Fibroblast of skin of left biceps (primary cell): ENCODE results near the gene NRG4.
A peak's percentile ranks its signal among the peaks of the same experiment; 100 is the strongest.
"Not testable (repeated sequence)": the region's sequence is repeated elsewhere in the genome, so short reads cannot be mapped to it uniquely, and the experiment has no call there.

Experiments used
- DNase-seq, 2 experiments: peaks; one replicate each; pipeline ENCODE4 v3.0.0-alpha.2; 2013; ENCODE audit warnings: low read depth in 2 of 2

The NRG4 gene

DNA sequence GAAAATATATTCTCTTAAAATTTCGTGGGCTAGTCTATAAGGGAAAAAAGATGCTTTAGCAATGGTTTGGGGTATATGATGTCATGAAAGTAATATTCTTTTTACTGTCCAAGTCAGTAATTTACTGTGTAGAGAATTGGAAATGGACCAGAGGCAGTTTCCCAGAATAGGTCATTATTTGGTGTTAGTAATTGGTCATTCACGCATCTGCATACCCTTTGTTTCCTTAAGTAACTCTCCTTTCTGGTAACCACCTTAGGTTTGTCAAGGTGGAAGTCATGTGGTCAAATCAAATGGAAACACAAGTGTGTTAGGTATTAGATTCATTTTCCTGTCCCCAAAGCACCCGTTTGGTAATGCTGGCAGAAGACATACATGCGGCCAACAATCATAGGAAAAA, 84.6 kb downstream of the NRG4 start:
- no peak for DNase-seq

DNA sequence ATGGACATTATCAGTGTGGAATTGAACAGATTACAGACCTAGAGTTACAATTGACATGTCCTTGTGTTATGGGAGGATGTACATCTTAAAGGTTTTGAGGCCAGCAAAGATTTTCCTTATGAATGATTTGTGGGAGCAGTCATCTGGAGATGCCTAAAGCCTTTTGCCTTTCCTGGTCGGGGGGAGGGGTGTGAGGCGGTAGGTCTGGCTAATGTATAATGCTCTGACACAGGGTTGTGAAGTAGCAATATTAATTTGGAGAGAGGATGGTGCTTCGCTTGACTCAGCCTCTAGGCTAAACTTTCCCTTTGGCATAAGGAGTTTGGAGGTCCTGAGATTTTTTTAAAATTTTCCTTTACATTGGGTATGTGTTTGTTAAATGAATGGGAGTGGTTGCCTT, 85.3 kb downstream of the NRG4 start:
- no peak for DNase-seq

DNA sequence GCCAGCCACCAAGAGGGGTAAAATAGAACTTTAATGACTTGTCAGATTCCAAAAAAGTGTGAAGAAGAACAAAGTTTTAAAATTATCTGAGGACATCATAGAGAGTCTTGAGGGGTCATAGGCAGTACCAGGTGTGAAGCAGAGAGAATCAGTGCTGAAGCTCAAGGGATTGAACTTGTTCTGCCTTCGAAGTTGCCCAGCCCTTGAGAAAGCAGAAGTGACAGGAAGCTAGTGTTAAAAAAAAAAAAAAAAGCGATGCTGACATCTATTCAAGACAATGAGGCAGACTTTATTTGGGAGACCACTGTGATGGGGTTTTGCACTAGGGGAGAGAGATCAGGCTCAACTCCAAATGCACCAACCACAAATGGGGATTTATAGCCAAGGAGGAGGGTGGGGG, 86.8 kb downstream of the NRG4 start:
- no peak for DNase-seq

DNA sequence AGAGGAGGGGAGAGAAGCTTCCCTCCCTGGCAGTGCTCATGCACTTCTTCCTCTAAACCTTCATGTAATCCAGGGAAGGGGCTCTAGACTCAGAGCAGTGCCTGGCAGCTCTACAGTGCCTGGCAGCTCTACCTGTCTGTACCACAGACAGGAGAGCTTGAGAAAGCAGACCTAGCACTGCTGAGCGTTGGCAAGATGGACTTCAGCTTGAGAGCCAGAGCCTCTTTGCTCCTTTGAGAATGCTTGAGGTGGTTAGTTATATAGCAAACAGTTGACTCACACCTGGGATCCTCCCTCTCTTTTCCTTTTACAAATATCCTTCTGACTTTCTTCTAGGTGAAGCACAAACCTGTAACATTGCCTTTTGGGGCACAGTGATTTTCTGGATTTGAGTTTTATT, 87.6 kb downstream of the NRG4 start:
- no peak for DNase-seq

DNA sequence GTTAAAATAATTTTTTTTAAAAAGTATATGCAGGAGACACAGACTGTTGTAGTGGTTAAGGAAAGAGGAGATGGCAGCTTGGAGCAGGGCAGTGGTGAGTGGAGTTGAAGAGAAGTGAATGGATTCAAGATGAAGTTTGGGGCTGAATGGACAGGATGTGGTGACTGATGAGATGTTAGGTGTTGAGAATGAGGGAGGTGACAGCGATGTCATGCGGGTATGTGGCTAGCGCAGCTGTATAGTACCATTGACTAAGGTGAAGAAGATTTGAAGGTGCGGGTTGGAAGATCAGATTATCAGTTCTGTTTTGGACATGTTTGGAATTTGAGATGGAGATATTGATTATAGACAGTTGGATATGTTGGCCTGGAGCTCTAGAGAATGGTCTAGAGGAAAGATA, 88.5 kb downstream of the NRG4 start:
- DNase-seq = no peak

DNA sequence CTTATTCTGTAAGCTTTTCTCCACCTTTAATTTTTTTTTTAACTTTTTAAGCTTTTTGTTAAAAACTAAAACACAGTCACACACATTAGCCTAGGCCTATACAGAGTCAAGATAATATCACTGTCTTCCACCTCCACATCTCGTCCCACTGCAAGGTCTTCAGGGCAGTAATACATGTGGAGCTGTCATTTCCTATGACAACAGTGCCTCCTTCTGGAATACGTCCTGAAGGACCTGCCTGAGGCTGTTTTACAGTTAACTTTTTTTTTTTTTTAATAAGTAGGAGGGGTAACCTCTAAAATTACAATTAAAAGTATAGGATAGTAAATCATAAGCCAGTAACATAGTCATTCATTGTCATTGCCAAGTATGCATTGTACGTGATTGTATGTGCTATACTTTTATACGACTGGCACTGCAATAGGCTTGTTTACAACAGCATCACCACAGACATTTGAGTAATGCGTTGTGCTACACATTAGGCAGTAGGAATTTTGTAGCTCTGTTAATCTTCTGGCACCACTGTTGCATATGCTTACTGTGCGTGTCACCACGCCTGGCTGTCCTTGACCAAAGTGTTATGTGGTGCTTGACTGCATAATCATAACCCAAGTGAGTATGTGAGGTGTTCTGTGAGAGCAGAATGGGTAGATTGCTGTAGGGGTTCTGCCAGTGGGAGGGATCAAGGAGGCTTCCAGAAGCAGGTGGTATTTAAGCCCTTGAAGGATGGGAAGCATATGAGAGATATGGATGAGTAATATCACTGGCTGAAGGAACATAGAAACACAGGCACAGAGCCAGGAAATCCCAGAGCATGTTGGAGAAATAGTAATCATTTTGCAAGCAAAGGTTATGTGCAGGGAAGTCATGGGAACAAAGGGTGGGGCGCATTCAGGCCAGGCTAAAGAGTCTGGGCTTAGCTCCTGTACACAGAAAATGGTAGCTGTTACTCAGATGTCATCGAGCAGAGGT, 90.2 kb downstream of the NRG4 start:
- peak; percentile 37 to 41 for DNase-seq

DNA sequence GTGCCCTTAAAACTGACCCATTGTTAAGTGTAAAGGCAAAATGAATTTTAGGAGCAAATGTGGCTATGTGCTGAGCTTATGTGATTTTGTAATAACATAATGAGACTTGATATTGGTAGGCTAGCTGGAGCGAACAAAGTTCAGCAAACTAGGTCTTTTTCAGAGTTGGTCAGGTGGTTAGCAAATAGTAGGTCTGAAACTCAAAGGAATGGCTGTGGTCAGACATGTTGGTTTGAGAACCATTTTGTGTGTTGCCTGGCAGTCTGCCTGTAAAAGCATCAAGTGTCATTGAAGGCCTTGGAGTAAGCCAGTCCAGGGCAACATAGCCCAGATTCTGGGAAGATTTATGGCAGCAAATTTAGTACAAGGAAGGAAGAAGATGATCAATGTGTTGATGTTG, 92.1 kb downstream of the NRG4 start:
- no peak for DNase-seq

DNA sequence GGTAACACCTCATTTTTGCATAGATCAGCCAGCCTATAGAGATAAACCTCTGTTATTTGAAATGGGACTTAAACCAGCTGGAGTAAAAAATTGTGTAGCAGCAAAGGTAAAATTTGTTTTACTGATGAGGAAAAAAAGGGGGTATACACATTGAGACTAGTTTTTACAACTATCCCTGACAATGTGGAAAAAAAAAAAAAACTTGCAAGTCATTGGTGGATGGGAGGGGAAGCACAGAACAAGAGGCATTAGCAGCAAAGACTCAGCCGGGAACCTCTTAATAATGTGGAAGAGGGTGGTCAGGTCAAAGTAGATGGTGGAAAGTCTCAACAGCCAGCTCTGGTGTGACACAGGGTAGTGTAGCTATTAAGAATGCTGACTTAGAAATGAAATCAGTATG, 94.1 kb downstream of the NRG4 start:
- no peak for DNase-seq

DNA sequence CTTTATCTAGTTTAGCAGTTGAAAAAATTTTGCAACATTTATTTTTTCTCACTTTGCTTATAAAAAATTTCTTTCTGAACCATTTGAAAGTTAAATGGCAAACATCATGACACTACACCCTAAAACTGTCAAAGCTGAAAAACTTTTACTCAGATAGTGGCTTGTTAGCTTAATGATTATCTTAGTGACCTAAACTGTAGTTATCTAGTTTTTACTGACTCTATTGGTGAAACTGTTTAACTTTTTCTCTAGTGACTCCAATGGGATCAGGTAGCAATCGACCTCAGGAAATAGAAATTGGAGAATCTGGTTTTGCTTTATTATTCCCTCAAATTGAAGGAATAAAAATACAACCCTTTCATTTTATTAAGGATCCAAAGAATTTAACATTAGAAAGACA, 95.2 kb downstream of the NRG4 start:
- DNase-seq = no peak

DNA sequence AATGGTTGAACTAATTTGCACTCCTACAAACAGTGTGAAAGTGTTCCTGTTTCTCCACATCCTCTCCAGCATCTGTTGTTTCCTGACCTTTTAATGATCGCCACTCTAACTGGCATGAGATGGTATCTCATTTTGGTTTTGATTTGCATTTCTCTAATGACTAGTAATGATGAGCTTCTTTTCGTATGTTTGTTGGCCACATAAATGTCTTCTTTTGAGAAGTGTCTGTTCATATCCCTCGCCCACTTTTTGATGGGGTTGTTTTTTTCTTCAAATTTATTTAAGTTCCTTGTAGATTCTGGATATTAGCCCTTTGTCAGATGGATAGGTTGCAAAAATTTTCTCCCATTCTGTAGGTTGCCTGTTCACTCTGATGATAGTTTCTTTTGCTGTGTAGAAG, 101.9 kb downstream of the NRG4 start:
- not testable (repeated sequence) for DNase-seq

DNA sequence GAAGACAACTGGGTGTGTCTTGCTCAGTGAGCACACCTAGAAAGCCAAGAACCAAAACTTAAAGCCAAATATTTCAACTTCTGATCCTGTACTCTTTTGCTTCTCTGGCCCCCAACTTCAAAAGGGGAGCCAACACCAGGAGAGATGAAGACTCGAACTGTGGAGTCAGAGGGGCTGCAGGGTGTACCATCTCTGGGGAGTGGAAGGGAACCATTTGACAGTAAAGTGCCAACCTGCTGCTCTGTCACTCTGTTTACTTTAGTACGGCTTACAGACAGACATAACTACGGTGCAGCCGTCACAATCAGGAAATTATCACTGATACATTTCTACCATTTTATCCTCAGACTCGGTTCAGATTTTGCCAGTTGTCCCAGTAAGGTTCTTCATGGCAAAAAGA, 107.0 kb downstream of the NRG4 start:
- DNase-seq = no peak

DNA sequence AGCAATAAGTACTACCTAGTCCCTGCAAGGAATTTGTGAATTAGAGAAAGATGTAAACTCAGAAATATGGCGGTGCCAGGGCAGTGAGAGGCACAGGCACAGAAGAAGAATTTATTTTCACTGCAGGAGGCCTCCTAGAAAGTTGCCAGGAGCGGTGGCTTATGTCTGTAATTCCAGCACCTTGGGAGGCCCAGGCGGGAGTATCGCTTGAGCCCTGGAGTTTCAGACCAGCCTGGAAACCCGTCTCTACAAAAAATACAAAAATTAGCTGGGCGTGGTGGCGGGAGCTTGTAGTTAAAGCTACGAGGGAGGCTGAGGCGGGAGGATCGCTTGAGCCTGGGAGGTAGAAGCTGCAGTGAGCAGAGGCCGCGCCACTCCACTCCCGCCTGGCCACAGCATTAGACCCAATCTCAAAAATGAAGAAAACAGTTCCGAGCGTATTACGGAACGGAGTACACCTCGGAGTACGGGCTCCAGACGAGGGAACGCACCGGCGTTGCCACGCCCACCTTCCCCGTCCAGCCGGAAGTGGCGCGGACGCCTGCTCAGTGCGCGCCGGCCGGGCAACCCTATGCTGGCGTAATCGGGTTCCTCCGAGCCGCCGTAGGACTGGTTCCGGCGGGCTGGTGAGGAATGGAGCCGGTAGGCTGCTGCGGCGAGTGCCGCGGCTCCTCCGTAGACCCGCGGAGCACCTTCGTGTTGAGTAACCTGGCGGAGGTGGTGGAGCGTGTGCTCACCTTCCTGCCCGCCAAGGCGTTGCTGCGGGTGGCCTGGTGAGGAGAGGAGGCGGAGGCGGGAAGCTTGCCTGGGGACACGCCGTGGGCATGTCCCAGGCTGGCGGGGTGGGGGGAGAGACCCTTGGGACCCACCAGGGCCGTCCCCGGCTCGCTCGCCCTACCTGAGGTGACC, 108.6 kb downstream of the NRG4 start, which contains the start of gene FBXO22:
FBXO22 (plus strand) TSS at position 548 of the 909 bp plus-strand sequence; CDS start at position 634, 86 bp downstream.
- peak; percentile 69 to 71 for DNase-seq

DNA sequence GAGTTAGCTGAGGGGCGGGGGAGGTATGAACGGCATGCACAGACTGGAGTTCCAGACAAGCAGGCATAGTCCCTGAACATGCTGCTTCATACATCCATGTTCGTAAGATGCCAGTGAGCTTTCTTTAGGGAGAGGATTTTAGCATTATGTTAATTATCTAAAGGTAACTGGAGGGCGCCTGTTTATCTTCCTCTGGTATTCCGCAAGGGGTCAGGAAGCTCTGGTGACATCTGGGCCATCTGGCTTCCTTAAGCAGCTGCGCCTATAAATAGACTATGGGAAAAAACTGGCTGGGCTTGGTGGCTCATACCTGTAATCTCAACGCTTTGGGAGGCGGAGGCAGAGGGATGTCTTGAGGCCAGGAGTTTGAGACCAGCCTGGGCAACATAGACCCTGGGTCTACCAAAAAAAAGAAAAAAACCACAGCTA, 110.1 kb downstream of the NRG4 start:
- DNase-seq = no peak

DNA sequence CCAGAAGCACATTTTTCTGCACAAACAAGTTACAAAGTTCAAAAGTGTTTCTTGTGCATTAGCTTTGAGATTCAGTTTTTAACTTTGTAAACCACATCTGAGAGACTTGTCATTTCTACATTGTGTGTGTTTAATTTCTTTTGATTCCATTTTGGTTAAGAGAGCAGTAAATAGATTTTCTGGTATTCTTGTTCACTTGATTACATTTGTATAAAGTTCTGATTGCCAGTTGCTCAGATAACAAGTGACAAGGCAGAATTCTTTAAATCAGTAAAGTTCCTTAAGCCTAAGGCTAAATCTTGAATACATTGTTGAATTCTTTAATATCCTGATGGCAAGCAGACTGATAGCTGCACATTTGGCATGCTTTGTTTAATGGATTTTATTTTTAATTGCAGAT, 111.6 kb downstream of the NRG4 start:
- no peak for DNase-seq

DNA sequence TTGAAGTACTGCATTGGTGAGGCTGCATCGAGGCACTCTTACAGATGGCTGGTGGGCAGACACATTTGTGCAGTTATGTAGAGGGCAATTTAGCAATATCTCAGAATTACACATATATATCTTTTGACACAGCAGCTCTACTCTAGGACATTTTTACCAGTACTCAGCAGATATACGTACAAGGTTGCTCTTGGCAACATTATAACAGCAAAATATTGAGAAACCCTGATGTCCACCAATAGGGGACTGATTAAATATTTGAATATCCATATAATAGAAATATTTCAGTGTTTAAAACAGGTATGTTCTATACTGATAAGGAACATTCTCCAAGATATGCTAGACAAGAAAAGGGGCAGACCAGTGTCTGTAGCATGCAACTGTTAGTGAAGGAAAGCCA, 116.5 kb downstream of the NRG4 start:
- DNase-seq = no peak

DNA sequence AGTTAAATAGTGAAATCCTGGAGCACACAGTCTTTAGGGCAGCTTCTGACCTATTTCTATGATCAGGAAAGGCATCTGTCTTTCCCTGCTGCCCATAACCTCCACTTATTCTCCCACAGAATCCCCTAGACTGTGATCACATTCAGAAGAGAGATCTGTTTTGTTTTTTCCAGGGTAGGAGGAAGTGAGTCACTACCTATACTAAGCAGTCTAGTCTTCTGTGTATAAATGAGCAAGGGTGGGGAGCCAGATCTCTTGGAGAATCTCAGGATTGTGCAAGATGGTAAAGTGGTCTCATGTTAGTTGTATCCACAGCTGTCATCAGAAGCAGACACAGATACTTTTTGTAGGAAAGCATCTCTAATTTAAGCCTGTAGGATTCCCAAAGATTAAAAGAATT, 120.3 kb downstream of the NRG4 start:
- peak; percentile 69 to 75 for DNase-seq
